Anterior cingulate cortex (tissue), 58 donors: ENCODE measurements around the gene KRT34.

ENCODE experiments used
- DNase-seq, 58 donors: peaks; one replicate each; lab custom pipeline; 2025; lab: John Stamatoyannopoulos, UW

KRT34 gene

GRCh38 chr17:41334385-41335305, 47.5 kb downstream of the KRT34 start:
- DNase-seq = no peak

GRCh38 chr17:41333836-41334235, 48.3 kb downstream of the KRT34 start:
- no peak for DNase-seq

GRCh38 chr17:41333098-41333497, 49.0 kb downstream of the KRT34 start:
- DNase-seq = no peak

GRCh38 chr17:41332239-41332638, 49.9 kb downstream of the KRT34 start:
- no peak for DNase-seq

- no peak for DNase-seq
Observed at GRCh38 chr17:41331606-41332005, 50.5 kb downstream of the KRT34 start.

- peak in 17 of 58 donors; percentile 5 to 28 (median 13) for DNase-seq
Observed at GRCh38 chr17:41329279-41329948, 52.7 kb downstream of the KRT34 start.

GRCh38 chr17:41328207-41328606, 53.9 kb downstream of the KRT34 start:
- DNase-seq = no peak
